HepG2 (cell line): Measurements from ENCODE around the gene COG5. TPM values are rescaled to one million over a fixed set of nuclear protein-coding genes. Genes with fewer than 3 reads are reported as not detected.

Experiments
- ATAC-seq: fragments of 200-7000 bp; cut with Tn5 transposase; 3 replicates; pipeline ENCODE4 v1.9.1; 2020; ENCODE audit warnings: mild to moderate bottlenecking, moderate library complexity
- BruUV-seq: library from RNA; stranded (reverse); fragments of 400-500 nt; replicated peaks from 2 replicates; lab custom pipeline; 2021; lab: Mats Ljungman, UMichigan
- CTCF ChIA-PET: fragments of 300-600 bp; formaldehyde crosslinking; extraction: SDS; loops from one replicate; lab custom pipeline; 2021; ENCODE audit warnings: low total read pairs, inconsistent platforms, low intra/inter-chr PET ratio; lab: Yijun Ruan, JAX
- POLR2A ChIA-PET: fragments of 350-600 bp; sonication (Branson Sonifier 250); formaldehyde crosslinking; loops from one replicate; lab custom pipeline; 2020; ENCODE audit warnings: antibody characterized with exemption, inconsistent platforms; lab: Yijun Ruan, JAX
- DNase-seq: peaks from one replicate; pipeline ENCODE4 v3.0.0-alpha.2; 2015; ENCODE audit warnings: low spot score
- FAIRE-seq: peaks from 3 replicates; lab custom pipeline; 2011; peaks lifted over from hg19 to GRCh38; lab: Jason Lieb, UNC
- H2AFZ ChIP-seq: one replicate; pipeline ENCODE4 v1.6.1; 2011; ENCODE audit warnings: low read length, inconsistent platforms
- H3K27ac ChIP-seq: fragments of 300-600 bp; 3 replicates; pipeline ENCODE4 v1.8.0; 2011; ENCODE audit warnings: mixed run types, mild to moderate bottlenecking, mixed read lengths, low read length, inconsistent platforms; ENCODE audit not compliant: insufficient read depth; ENCODE audit errors: extremely low read length
- H3K27me3 ChIP-seq, 2 experiments: fragments of 200-600 bp in 1 of 2; 2 replicates in 1 of 2; 3 replicates in 1 of 2; pipeline versions ENCODE4 v1.6.0 to v1.8.0; 2011; ENCODE audit warnings: low read length in 2 of 2, mild to moderate bottlenecking in 2 of 2, moderate library complexity in 2 of 2, inconsistent platforms in 1 of 2; ENCODE audit not compliant: insufficient read depth in 2 of 2, control insufficient read depth in 1 of 2
- H3K36me3 ChIP-seq, 2 experiments: fragments of 200-600 bp in 1 of 2; replicated peaks in 1 of 2; 2 replicates in 1 of 2; 3 replicates in 1 of 2; pipeline versions ENCODE4 v1.5.1 to v1.8.0; 2011; ENCODE audit warnings: low read length in 2 of 2, inconsistent platforms in 1 of 2; ENCODE audit not compliant: insufficient read depth in 2 of 2, control insufficient read depth in 1 of 2
- H3K4me1 ChIP-seq: 2 replicates; pipeline ENCODE4 v1.5.1; 2012; ENCODE audit warnings: low read length, inconsistent platforms; ENCODE audit not compliant: insufficient read depth
- H3K4me2 ChIP-seq: 2 replicates; pipeline ENCODE4 v1.6.0; 2011; ENCODE audit warnings: low read depth, low read length, inconsistent platforms
- H3K4me3 ChIP-seq, 3 experiments: fragments of 200-600 bp in 1 of 3; sonication (generic), shearing (Covaris generic) in 1 of 3; replicated peaks in 1 of 3; 2 replicates each; pipeline ENCODE4 v1.5.1; 2011 to 2016; ENCODE audit warnings: low read length in 3 of 3, inconsistent platforms in 2 of 3, low read depth in 2 of 3, mild to moderate bottlenecking in 2 of 3, control low read depth in 1 of 3, mixed read lengths in 1 of 3; ENCODE audit not compliant: insufficient read depth in 1 of 3
- H3K79me2 ChIP-seq: one replicate; pipeline ENCODE4 v1.6.1; 2011; ENCODE audit warnings: low read length, inconsistent platforms; ENCODE audit not compliant: insufficient read depth
- H3K9ac ChIP-seq: 2 replicates; pipeline ENCODE4 v1.6.0; 2011; ENCODE audit warnings: mild to moderate bottlenecking, low read depth, low read length, inconsistent platforms; ENCODE audit not compliant: insufficient read depth
- H3K9me3 ChIP-seq: 2 replicates; pipeline ENCODE4 v1.5.1; 2012; ENCODE audit warnings: mild to moderate bottlenecking, low read length
- H4K20me1 ChIP-seq: 2 replicates; pipeline ENCODE4 v1.6.0; 2011; ENCODE audit warnings: inconsistent platforms, mild to moderate bottlenecking, low read length, moderate library complexity; ENCODE audit not compliant: insufficient read depth
- PHF21A ChIP-seq: sonication (generic); formaldehyde crosslinking; IDR thresholded peaks from 2 replicates; pipeline ENCODE4 v1.5.0; 2020; ENCODE audit warnings: mild to moderate bottlenecking, missing genetic modification reagents
- SP140L ChIP-seq: sonication (generic); formaldehyde crosslinking; IDR thresholded peaks from 2 replicates; pipeline ENCODE4 v1.4.0; 2020; ENCODE audit warnings: missing genetic modification reagents, borderline replicate concordance
- ZBTB3 ChIP-seq: sonication (generic); formaldehyde crosslinking; IDR thresholded peaks from 2 replicates; pipeline ENCODE4 v1.4.0; 2020; ENCODE audit warnings: low read depth, mild to moderate bottlenecking, moderate library complexity, missing genetic modification reagents, borderline replicate concordance
- ZBTB4 ChIP-seq: sonication (generic); formaldehyde crosslinking; IDR thresholded peaks from 2 replicates; pipeline ENCODE4 v1.4.0; 2020; ENCODE audit warnings: missing genetic modification reagents, mild to moderate bottlenecking, borderline replicate concordance
- ZNF337 ChIP-seq: sonication (generic); formaldehyde crosslinking; IDR thresholded peaks from 2 replicates; pipeline ENCODE4 v1.5.1; 2020; ENCODE audit warnings: missing genetic modification reagents, low read depth, mild to moderate bottlenecking, borderline replicate concordance
- in situ Hi-C: cut with HindIII; loops from 2 replicates; pipeline ENCODE4 v1.10.0; 2017; ENCODE audit warnings: low pct_unique_long_range_greater_than_20kb; ENCODE audit not compliant: extremely low pct_ligation_motif_present
- intact Hi-C: fragments of 100-400 bp; cut with micrococcal nuclease; formaldehyde crosslinking; loops from one replicate; pipeline ENCODE4 v1.10.0; 2022; ENCODE audit not compliant: unreplicated experiment
- polyA plus RNA-seq, 8 experiments: library from polyadenylated mRNA; depleted of rRNA in 3 of 8; stranded (reverse) in 7 of 8; unstranded in 1 of 8; fragments of >200 nt; fragmentation: Illumina TruSeq in 4 of 8; extraction: Trizol in 4 of 8; gene quantifications; 2 replicates each; pipeline versions ENCODE4 v1.2.1 to v1.2.3, GENCODE V29; 2011 to 2016; ENCODE audit warnings: low read depth in 4 of 8, missing spikeins in 1 of 8, mixed read lengths in 1 of 8; ENCODE audit not compliant: insufficient read depth in 1 of 8
- total RNA-seq, 5 experiments: library from RNA; depleted of rRNA; stranded (reverse); fragments of >200 nt; fragmentation: Illumina TruSeq; extraction: Trizol; gene quantifications; 2 replicates each; pipeline ENCODE4 v1.2.3, GENCODE V29; 2016; ENCODE audit warnings: low read depth in 1 of 5

COG5 gene
- total and polyA plus RNA-seq, 2 of the 13 experiments (the other 11 are each of a cell fraction or from before 2014, with no cell fraction given), result 20.4 to 31.3 TPM

- in situ Hi-C loops, result no loop called here
- H3K36me3 ChIP-seq, result peaks cover 1 to 7% of the 10 kb centered on the region in 2 experiments; a peak in 1 of 5 replicates
- intact Hi-C loops, result no loop called here
- H3K4me1 ChIP-seq, result no peaks in the 10 kb centered on the region
- ChIA-PET POLR2A (no interaction called here), CTCF (no interaction called here)
- no peak for ATAC-seq
- no TSS peak for BruUV-seq
- DNase-seq, result no peak
- H4K20me1 ChIP-seq, result no peaks in the 10 kb centered on the region
- no peaks in the 10 kb centered on the region for H3K27me3 ChIP-seq
- H3K4me2 ChIP-seq, result no peak overlapping the region
- H3K27ac ChIP-seq, result no peak overlapping the region
- no peak overlapping the region for H2AFZ ChIP-seq
- no peak for FAIRE-seq
- no peaks in the 10 kb centered on the region for H3K79me2 ChIP-seq
- TF ChIP-seq PHF21A (CRISPR knock-in tag), result no peak
- TF ChIP-seq ZBTB4 (CRISPR knock-in tag), result no peak
- TF ChIP-seq ZNF337 (CRISPR knock-in tag), result no peak
- no peak for TF ChIP-seq ZBTB3 (CRISPR knock-in tag)
- no peak for TF ChIP-seq SP140L (CRISPR knock-in tag)
- no peaks in the 10 kb centered on the region for H3K9me3 ChIP-seq
- H3K4me3 ChIP-seq, result no peak overlapping the region
- H3K9ac ChIP-seq, result no peak overlapping the region
Measured at GRCh38 chr7:107264723-107265122, 299.0 kb downstream of the COG5 start.
